WTC11 (cell line): ENCODE data around the gene RPP40.

ENCODE experiments used
- HMGA2 ChIP-seq: fragments of 250-450 bp; sonication (Bioruptor Pico); IDR thresholded peaks from 2 replicates; pipeline ENCODE4 v1.4.0; 2021; ENCODE audit warnings: mild to moderate bottlenecking, moderate library complexity
- NFYB ChIP-seq: sonication (generic); formaldehyde crosslinking; conservative IDR thresholded peaks from 2 replicates; pipeline ENCODE4 v1.8.0; 2022; ENCODE audit warnings: low read depth, missing genetic modification reagents
- SP1 ChIP-seq: sonication (generic); formaldehyde crosslinking; conservative IDR thresholded peaks from 2 replicates; pipeline ENCODE4 v1.8.1; 2022; ENCODE audit warnings: missing genetic modification reagents
- TF ChIP-seq, protein P1 (sequence below): fragments of 200-600 bp; IDR thresholded peaks from 2 replicates; pipeline ENCODE4 v1.8.0; 2022; ENCODE audit warnings: antibody characterized with exemption
- TF ChIP-seq, protein P2 (sequence below): sonication (generic); formaldehyde crosslinking; IDR thresholded peaks from 2 replicates; pipeline ENCODE4 v1.8.0; 2023; ENCODE audit warnings: missing genetic modification reagents, mild to moderate bottlenecking, borderline replicate concordance
- TF ChIP-seq, protein P3 (sequence below): sonication (generic); formaldehyde crosslinking; IDR thresholded peaks from 2 replicates; pipeline ENCODE4 v1.8.1; 2022; ENCODE audit warnings: mild to moderate bottlenecking, moderate library complexity, missing genetic modification reagents
- TF ChIP-seq, protein P4 (sequence below): sonication (generic); formaldehyde crosslinking; IDR thresholded peaks from 2 replicates; pipeline ENCODE4 v1.8.1; 2023; ENCODE audit warnings: mild to moderate bottlenecking, missing genetic modification reagents, moderate library complexity
- TF ChIP-seq, protein P5 (sequence below): sonication (generic); formaldehyde crosslinking; IDR thresholded peaks from 2 replicates; pipeline ENCODE4 v1.8.1; 2023; ENCODE audit warnings: mild to moderate bottlenecking, missing genetic modification reagents

DNA sequence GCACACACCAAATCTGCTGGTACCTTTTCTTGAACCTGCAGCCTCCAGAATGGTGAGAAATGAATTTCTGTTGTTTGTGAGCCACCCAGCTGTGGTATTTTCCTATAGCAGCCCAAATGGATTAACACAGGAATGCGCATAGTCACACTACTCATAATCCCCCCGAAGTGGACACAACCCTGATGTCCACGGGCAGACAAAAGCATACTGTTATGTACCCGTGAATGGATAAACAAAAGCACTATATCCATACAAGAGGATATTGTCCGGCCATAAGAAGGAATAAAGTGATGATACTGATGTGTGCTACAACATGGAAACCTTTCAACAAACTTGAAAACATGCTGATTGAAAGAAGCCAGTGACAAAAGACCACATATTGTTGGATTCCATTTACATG, 25.1 kb upstream of the RPP40 start:
- TF ChIP-seq, protein P1, sequence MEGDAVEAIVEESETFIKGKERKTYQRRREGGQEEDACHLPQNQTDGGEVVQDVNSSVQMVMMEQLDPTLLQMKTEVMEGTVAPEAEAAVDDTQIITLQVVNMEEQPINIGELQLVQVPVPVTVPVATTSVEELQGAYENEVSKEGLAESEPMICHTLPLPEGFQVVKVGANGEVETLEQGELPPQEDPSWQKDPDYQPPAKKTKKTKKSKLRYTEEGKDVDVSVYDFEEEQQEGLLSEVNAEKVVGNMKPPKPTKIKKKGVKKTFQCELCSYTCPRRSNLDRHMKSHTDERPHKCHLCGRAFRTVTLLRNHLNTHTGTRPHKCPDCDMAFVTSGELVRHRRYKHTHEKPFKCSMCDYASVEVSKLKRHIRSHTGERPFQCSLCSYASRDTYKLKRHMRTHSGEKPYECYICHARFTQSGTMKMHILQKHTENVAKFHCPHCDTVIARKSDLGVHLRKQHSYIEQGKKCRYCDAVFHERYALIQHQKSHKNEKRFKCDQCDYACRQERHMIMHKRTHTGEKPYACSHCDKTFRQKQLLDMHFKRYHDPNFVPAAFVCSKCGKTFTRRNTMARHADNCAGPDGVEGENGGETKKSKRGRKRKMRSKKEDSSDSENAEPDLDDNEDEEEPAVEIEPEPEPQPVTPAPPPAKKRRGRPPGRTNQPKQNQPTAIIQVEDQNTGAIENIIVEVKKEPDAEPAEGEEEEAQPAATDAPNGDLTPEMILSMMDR: no peak
- TF ChIP-seq NFYB (CRISPR knock-in tag) (no peak), HMGA2 (CRISPR knock-in tag) (no peak), SP1 (CRISPR knock-in tag) (no peak)
- TF ChIP-seq, protein P2, sequence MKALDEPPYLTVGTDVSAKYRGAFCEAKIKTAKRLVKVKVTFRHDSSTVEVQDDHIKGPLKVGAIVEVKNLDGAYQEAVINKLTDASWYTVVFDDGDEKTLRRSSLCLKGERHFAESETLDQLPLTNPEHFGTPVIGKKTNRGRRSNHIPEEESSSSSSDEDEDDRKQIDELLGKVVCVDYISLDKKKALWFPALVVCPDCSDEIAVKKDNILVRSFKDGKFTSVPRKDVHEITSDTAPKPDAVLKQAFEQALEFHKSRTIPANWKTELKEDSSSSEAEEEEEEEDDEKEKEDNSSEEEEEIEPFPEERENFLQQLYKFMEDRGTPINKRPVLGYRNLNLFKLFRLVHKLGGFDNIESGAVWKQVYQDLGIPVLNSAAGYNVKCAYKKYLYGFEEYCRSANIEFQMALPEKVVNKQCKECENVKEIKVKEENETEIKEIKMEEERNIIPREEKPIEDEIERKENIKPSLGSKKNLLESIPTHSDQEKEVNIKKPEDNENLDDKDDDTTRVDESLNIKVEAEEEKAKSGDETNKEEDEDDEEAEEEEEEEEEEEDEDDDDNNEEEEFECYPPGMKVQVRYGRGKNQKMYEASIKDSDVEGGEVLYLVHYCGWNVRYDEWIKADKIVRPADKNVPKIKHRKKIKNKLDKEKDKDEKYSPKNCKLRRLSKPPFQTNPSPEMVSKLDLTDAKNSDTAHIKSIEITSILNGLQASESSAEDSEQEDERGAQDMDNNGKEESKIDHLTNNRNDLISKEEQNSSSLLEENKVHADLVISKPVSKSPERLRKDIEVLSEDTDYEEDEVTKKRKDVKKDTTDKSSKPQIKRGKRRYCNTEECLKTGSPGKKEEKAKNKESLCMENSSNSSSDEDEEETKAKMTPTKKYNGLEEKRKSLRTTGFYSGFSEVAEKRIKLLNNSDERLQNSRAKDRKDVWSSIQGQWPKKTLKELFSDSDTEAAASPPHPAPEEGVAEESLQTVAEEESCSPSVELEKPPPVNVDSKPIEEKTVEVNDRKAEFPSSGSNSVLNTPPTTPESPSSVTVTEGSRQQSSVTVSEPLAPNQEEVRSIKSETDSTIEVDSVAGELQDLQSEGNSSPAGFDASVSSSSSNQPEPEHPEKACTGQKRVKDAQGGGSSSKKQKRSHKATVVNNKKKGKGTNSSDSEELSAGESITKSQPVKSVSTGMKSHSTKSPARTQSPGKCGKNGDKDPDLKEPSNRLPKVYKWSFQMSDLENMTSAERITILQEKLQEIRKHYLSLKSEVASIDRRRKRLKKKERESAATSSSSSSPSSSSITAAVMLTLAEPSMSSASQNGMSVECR (CRISPR knock-in tag): no peak
- TF ChIP-seq, protein P3, sequence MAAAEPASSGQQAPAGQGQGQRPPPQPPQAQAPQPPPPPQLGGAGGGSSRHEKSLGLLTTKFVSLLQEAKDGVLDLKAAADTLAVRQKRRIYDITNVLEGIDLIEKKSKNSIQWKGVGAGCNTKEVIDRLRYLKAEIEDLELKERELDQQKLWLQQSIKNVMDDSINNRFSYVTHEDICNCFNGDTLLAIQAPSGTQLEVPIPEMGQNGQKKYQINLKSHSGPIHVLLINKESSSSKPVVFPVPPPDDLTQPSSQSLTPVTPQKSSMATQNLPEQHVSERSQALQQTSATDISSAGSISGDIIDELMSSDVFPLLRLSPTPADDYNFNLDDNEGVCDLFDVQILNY (CRISPR knock-in tag): no peak
- TF ChIP-seq, protein P4, sequence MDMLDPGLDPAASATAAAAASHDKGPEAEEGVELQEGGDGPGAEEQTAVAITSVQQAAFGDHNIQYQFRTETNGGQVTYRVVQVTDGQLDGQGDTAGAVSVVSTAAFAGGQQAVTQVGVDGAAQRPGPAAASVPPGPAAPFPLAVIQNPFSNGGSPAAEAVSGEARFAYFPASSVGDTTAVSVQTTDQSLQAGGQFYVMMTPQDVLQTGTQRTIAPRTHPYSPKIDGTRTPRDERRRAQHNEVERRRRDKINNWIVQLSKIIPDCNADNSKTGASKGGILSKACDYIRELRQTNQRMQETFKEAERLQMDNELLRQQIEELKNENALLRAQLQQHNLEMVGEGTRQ (CRISPR knock-in tag): no peak
- TF ChIP-seq, protein P5, sequence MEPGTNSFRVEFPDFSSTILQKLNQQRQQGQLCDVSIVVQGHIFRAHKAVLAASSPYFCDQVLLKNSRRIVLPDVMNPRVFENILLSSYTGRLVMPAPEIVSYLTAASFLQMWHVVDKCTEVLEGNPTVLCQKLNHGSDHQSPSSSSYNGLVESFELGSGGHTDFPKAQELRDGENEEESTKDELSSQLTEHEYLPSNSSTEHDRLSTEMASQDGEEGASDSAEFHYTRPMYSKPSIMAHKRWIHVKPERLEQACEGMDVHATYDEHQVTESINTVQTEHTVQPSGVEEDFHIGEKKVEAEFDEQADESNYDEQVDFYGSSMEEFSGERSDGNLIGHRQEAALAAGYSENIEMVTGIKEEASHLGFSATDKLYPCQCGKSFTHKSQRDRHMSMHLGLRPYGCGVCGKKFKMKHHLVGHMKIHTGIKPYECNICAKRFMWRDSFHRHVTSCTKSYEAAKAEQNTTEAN: no peak
